Activated CD4-positive, alpha-beta T cell treated with anti-CD3 and anti-CD28 coated beads for 48 hours (primary cell): Measurements from ENCODE around the gene DLGAP5.

Source experiments
- DNase-seq: peaks from one replicate; pipeline ENCODE4 v3.0.0-alpha.2; 2020

DLGAP5 gene

GRCh38 chr14:55128386-55129085 is 62.8 kb downstream of the DLGAP5 start:
- no peak for DNase-seq

- no peak for DNase-seq
Observed at GRCh38 chr14:55127460-55127951, 63.9 kb downstream of the DLGAP5 start.

DNA sequence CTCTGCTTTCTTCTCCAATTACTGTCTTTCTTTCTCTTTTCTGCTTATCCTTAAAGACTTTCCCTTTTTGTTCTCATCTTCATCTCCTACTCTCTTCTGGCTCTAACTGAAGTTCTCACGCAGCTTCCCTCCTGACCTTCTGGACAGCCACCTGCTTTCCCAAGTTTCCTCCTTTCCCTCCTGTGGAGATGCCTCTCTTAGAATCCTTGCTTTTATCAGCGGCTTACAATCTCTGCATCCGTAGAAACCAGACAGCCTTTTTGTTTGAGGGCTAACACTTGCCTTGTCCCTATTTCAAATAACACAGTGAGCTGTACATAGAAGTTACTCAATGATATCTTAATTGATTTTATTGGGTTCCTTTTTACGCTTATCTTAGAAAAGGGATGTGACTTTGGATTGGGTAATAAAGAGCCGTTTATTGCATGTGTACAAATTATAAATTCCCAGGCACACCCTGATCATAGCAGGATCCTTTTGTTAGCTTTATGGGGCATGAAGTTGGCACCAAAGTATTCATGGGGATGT is 64.4 kb downstream of the DLGAP5 start:
- DNase-seq = no peak

DNA sequence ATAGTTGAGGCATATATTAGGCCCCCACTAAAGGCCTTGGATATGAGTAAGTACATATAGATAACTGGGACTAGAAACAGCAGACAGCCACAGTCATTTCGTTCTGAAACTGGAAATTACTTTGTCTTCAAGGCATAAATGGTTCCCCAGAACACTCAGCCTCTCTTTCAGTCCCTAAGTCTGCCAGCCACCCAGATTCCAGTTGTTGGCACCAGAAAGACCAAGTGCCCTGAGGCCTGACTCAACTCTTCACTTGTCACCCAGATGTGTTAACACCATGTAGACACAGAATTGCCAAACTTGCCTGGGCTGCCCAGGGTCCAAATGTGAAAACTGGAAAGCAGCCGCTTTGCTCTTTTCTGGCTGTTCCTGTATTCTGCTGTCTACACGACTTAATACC is 65.4 kb downstream of the DLGAP5 start:
- DNase-seq = peak; percentile 13

- no peak for DNase-seq
Observed at GRCh38 chr14:55125403-55125802, 66.0 kb downstream of the DLGAP5 start.

GRCh38 chr14:55124774-55125386 is 66.5 kb downstream of the DLGAP5 start:
- no peak for DNase-seq

GRCh38 chr14:55123852-55124639 is 67.3 kb downstream of the DLGAP5 start:
- no peak for DNase-seq

DNA sequence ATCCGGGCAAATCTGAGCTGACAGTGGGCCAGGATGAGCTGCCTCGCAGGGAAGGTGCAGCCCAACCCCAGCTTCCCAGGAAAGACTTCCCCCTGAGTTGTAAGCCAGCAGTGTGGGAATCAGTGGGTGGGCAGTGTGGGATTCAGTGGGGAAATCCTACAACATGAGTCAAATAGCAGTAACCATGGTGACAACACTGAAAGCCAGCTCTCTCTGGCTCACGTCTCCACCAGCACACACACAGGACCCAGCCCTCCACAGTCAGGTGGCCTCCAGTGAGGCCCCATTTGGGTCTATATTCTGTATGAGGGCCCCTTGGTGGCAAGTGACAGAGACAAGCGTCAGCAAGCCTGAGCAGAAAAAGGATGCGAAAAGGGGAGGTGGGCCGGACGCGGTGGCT is 68.3 kb downstream of the DLGAP5 start:
- DNase-seq = no peak

- no peak for DNase-seq
Observed at GRCh38 chr14:55122440-55122986, 68.9 kb downstream of the DLGAP5 start.

GRCh38 chr14:55121628-55122439 is 69.6 kb downstream of the DLGAP5 start:
- DNase-seq = no peak

- DNase-seq = no peak
Observed at GRCh38 chr14:55120571-55121495, 70.6 kb downstream of the DLGAP5 start.

- DNase-seq = no peak
Observed at GRCh38 chr14:55118761-55119160, 72.6 kb downstream of the DLGAP5 start.

- no peak for DNase-seq
Observed at GRCh38 chr14:55117803-55118441, 73.5 kb downstream of the DLGAP5 start.

- DNase-seq = no peak
Observed at GRCh38 chr14:55116246-55117030, 74.9 kb downstream of the DLGAP5 start.

DNA sequence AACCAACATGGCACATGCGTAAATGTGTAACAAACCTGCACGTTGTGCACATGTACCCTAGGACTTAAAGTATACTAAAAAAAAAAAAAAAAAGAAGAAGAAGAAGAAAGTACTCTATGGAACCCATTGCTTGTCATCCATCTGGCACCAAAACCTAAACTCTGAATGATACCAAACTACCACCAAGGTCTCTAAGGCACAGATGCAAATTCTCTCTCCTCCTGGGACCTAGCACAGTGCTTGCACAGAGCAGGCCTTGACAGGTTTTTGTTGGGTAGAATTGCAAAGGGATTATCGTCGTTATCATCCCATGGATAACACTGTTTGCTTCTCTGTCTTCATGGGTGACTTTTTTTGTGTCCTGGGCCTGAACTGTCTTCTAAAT is 75.5 kb downstream of the DLGAP5 start:
- DNase-seq = no peak

GRCh38 chr14:55115460-55115859 is 75.9 kb downstream of the DLGAP5 start:
- DNase-seq = no peak

- no peak for DNase-seq
Observed at GRCh38 chr14:55114720-55115119, 76.7 kb downstream of the DLGAP5 start.

DNA sequence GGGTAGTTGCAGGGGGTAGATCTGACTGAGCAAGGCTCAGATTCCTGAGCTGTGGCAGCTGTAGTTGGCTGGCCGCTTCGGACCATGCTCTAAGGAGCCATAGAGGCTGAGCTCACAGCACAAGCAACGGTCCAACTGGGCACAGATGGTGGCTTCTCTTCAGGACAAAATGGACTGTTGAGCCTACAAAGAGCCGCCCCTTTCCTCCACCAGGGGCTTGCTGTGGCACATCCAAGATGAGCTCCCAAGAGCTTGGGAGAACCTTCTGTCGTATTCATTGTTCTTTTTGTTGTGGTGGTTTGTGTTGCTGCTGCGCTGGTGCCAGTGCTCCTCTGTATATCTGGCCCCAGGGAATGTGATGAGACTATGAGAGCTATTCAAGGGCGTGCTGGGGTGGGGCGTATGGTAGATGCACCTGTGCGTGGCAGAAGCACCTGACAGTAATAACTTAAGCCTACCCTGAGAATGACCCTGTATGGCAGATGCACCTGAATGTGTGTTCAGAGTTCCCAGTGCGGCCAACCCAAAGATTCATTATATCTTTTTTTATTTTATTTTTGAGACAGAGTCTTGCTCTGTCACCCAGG is 80.2 kb downstream of the DLGAP5 start:
- DNase-seq = no peak

DNA sequence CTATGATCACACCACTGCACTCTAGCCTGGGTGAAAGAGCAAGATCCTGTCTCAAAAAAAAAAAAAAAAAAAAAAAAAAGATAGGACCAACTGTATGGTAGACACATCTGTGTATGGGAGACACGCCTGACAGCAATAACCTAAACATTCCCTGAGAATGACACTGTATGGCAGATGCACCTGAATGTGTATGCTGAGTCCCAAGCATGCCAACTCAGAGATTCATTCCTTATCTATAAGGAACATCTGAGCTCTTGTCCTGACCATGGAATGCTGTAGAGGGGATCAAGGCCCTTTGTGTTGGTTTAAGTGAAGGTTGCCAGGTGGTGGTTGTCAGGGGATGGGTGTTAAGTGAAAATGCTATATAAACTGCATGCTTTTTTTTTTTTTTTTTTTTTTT is 81.5 kb downstream of the DLGAP5 start:
- no peak for DNase-seq
